Measurements from ENCODE around the gene NRG2. TPM values are rescaled to one million over a fixed set of nuclear protein-coding genes. Genes with fewer than 3 reads are reported as not detected.
A peak's percentile ranks its signal among the peaks of the same experiment; 100 is the strongest.

The NRG2 gene
- total and polyA plus RNA-seq, 4 donors, result 0.81 to 1.3 (median 1.2) TPM; not detected in 1

DNA sequence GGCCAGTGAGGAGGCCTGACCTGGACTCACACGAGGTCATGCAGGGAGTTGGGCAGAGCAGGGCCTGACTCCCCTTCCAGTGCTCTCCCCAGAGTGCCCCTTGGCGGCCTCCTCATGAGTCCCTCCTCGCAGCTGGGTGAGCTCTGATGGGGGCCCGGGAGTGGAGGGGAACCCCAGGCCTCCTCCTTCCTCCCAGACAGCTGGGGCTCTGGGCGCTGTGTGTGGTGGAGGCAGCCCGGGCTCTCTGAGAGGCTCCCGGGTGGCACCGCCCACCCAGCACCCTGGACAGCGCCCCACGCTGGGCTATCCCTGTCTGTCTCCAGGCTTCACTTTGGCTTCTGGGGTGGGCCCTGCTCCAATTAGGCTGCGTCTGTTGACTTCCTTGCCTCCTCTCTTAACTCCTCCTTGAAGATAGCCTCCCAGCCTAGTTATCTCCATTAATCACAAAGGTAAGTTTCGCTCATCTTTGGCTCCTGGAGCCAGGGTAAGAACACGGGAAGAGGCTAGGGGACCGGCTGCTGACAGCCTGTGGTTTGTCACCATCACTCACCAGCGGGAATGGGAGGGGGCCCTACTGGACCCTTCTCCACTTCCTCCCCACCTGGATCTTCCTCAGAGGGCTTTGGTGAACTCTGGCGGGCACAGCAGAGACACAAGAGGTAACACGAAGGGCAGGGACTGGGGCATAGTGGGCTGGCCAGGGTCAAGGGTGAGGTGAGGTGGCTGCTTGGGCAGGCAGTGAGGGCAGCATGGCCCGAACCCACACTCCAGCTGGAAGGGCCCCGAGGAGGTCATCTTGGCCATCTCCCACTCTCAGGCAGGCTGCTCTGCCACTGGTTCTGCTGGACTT lies 234.4 kb downstream of the NRG2 start:
- Histone ChIP-seq H3K4me1 (ENCODE audit: control insufficient read depth in 1 of 2, insufficient read depth in 2 of 2, low read length in 2 of 2) (no peaks in the 10 kb centered on the region), H3K36me3 (ENCODE audit: control insufficient read depth in 1 of 2, insufficient read depth in 2 of 2, low read length in 1 of 2) (no peaks in the 10 kb centered on the region), H3K9me3 (ENCODE audit: control insufficient read depth, low read length) (no peaks in the 10 kb centered on the region), H3K4me3 (ENCODE audit: low read length in 2 of 2) (no peak overlapping the region), H3K27me3 (ENCODE audit: control insufficient read depth in 1 of 2, insufficient read depth in 2 of 2, low read length in 1 of 2) (no peaks in the 10 kb centered on the region), H3K27ac (ENCODE audit: low read depth in 1 of 2, low read length in 2 of 2) (no peak overlapping the region)
- ATAC-seq (ENCODE audit: low FRiP score) (no peak), DNase-seq (peak; percentile 48 to 78)
- intact Hi-C loops (cut with DNase I), result no loop called here
- WGBS, 2 donors, result 42 to 46% methylated on average over 18 to 19 of the region's 19 CpGs

DNA sequence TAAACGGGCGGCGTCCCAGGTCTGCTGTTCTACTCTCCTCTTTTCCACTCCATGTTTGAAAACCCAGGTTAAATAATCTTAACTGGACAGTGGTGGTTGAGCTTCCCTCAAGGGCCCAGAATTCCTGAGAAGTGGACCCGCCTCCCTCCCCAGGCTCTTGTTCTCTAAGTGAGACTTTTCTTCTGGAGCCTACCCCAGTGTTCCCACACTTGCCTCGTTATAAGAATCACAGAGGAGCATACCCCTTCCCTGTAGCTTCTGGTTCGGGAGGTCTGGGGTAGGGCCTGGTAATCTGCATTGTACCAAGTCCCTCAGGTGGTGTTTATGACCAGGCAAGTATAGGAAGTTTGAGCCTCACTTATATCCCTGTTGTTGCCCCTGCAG lies 235.5 kb downstream of the NRG2 start:
- Histone ChIP-seq H3K27ac (ENCODE audit: low read depth in 1 of 2, low read length in 2 of 2) (no peak overlapping the region), H3K4me1 (ENCODE audit: control insufficient read depth in 1 of 2, insufficient read depth in 2 of 2, low read length in 2 of 2) (no peaks in the 10 kb centered on the region), H3K27me3 (ENCODE audit: control insufficient read depth in 1 of 2, insufficient read depth in 2 of 2, low read length in 1 of 2) (no peaks in the 10 kb centered on the region), H3K9me3 (ENCODE audit: control insufficient read depth, low read length) (no peaks in the 10 kb centered on the region), H3K4me3 (ENCODE audit: low read length in 2 of 2) (no peak overlapping the region), H3K36me3 (ENCODE audit: control insufficient read depth in 1 of 2, insufficient read depth in 2 of 2, low read length in 1 of 2) (no peaks in the 10 kb centered on the region)
- intact Hi-C loops (cut with DNase I), result no loop called here
- ATAC-seq (ENCODE audit: low FRiP score), result no peak
- 90 to 91% methylated on average over 6 of the region's 6 CpGs for WGBS, 2 donors
- peak; percentile 2 to 35 for DNase-seq

DNA sequence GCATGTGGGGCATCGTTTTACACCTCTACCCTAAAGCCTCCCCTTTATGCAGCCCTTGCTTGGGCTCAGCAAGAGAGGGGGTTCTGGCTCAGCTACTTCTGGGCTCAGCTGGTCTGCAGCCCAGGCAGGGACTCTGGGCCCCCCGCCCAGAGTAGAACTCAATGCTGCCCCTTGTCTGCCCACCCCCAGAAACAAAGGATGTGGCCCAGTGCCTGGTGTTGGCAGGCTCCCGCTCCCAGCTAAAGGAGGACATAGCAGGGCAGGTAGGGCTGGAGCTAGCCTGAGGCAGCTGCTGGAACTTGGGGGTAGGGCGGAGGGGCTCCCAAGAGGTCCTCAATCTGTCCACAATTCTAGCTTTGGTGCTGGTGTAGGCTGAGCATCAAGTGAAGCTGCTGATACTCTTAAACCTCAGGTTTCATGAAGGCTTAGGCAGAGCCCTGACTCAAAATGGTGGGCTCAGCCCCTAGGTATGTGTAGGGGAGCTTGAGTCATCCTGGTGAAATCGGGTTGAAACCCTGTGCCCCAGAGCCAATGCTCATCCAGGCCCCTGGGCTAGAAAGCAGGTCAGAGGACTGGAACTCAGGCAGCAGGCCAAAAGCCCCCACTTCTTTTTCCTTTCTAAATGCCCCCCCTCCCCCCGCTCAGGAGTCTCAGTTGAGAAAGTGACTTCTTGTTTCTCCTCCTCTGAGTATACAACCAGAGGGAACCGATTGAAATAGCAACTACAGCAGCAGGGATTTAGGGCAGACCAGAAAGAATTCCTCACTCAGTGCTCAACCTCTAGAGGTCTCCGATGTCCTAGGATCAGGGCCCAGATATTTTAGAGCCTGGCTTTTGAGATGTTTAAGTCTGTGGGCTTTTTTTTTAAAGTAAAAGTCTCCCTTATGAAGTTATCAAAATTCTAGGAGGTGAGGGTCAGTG lies 236.1 kb downstream of the NRG2 start:
- H3K4me1 ChIP-seq (ENCODE audit: control insufficient read depth in 1 of 2, insufficient read depth in 2 of 2, low read length in 2 of 2), result no peaks in the 10 kb centered on the region
- ATAC-seq (ENCODE audit: low FRiP score), result no peak
- 68 to 70% methylated on average over 8 of the region's 8 CpGs for WGBS, 2 donors
- no peak overlapping the region for H3K4me3 ChIP-seq (ENCODE audit: low read length in 2 of 2)
- DNase-seq, result peak; percentile 19 to 33
- H3K9me3 ChIP-seq (ENCODE audit: control insufficient read depth, low read length), result no peaks in the 10 kb centered on the region
- H3K27me3 ChIP-seq (ENCODE audit: control insufficient read depth in 1 of 2, insufficient read depth in 2 of 2, low read length in 1 of 2), result no peaks in the 10 kb centered on the region
- H3K36me3 ChIP-seq (ENCODE audit: control insufficient read depth in 1 of 2, insufficient read depth in 2 of 2, low read length in 1 of 2), result no peaks in the 10 kb centered on the region
- intact Hi-C loops (cut with DNase I), result no loop called here
- no peak overlapping the region for H3K27ac ChIP-seq (ENCODE audit: low read depth in 1 of 2, low read length in 2 of 2)

DNA sequence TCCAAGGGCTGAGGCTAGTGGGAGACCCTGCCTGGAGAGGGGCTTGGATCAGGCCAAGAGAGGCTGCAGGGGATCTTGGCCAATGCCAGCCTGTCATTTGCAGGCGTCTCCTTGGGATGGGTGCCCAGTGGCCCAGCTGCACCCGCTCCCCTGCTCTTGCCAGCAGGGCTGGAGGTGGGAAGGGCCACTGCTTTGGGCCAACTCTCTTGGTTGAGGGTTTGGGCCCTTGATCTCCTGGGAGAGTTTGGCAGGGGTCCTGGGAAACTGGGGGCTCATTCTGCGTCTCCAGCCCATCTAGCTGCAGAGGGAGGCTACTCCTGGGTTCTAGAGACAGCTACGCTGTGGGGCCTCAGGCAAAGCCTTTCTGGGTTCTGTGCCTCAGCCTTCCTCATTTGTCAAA lies 237.0 kb downstream of the NRG2 start:
- 82 to 86% methylated on average over 4 of the region's 4 CpGs for WGBS, 2 donors
- ATAC-seq (ENCODE audit: low FRiP score), result no peak
- H3K9me3 ChIP-seq (ENCODE audit: control insufficient read depth, low read length), result no peaks in the 10 kb centered on the region
- H3K4me1 ChIP-seq (ENCODE audit: control insufficient read depth in 1 of 2, insufficient read depth in 2 of 2, low read length in 2 of 2), result no peaks in the 10 kb centered on the region
- no peak overlapping the region for H3K27ac ChIP-seq (ENCODE audit: low read depth in 1 of 2, low read length in 2 of 2)
- DNase-seq, result peak; percentile 5 to 36
- no peak overlapping the region for H3K4me3 ChIP-seq (ENCODE audit: low read length in 2 of 2)
- H3K27me3 ChIP-seq (ENCODE audit: control insufficient read depth in 1 of 2, insufficient read depth in 2 of 2, low read length in 1 of 2), result no peaks in the 10 kb centered on the region
- intact Hi-C loops (cut with DNase I), result no loop called here
- H3K36me3 ChIP-seq (ENCODE audit: control insufficient read depth in 1 of 2, insufficient read depth in 2 of 2, low read length in 1 of 2), result no peaks in the 10 kb centered on the region

DNA sequence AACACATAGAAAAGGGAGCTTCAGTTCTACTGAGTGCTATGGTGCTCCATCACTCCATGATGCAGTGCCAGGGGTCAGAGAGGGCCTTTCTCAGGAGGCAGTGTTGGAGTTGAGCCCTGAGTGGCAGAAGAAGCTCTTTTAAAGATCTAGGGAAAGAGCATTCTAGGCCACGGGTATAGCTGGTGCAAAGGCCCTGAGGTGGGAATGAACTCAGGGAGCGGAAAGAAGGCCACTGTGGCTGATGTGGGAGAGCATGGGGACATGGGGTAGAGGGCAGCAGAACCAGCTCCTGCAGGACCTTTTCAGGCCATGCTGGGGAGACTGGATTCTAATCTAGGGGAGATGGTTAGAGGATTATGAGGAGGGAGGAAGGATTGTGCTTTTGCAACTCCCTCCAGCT lies 237.6 kb downstream of the NRG2 start:
- no peaks in the 10 kb centered on the region for H3K36me3 ChIP-seq (ENCODE audit: control insufficient read depth in 1 of 2, insufficient read depth in 2 of 2, low read length in 1 of 2)
- no peak overlapping the region for H3K4me3 ChIP-seq (ENCODE audit: low read length in 2 of 2)
- H3K27me3 ChIP-seq (ENCODE audit: control insufficient read depth in 1 of 2, insufficient read depth in 2 of 2, low read length in 1 of 2), result no peaks in the 10 kb centered on the region
- no peaks in the 10 kb centered on the region for H3K4me1 ChIP-seq (ENCODE audit: control insufficient read depth in 1 of 2, insufficient read depth in 2 of 2, low read length in 2 of 2)
- H3K27ac ChIP-seq (ENCODE audit: low read depth in 1 of 2, low read length in 2 of 2), result no peak overlapping the region
- ATAC-seq (ENCODE audit: low FRiP score), result no peak
- intact Hi-C loops (cut with DNase I), result no loop called here
- no peak for DNase-seq
- no peaks in the 10 kb centered on the region for H3K9me3 ChIP-seq (ENCODE audit: control insufficient read depth, low read length)
- 94 to 96% methylated on average over 2 of the region's 2 CpGs for WGBS, 2 donors

DNA sequence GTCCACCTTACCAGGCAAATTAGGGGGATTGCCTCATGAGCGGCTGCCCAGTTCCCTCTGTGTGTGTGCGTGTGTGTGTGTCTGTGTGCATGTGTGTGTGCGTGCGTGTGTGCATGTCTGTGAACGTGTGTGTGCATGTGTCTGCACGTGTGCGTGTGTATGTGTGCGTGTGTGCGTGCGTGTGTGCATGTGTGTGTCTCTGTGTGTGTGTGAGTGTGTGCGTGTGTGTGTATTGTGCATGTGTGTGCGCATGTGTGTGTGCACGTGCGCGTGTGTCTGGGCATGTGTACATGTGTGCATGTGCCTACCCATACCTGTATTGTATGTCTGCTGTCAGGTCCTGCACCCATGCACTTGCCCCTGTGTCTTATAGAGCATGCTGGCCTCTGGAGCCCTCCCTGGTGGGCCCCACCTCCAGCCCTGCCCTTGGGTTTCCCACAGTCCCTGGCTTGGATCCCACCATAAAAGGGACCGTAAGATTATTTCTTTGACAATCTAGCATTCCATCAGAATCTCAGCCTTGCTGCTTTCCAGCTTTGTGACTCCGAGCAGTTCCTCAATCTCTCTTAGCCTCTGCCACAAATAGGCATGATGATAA lies 238.2 kb downstream of the NRG2 start:
- ATAC-seq (ENCODE audit: low FRiP score) (no peak), DNase-seq (no peak)
- WGBS, 2 donors, result 89 to 91% methylated on average over 17 of the region's 17 CpGs
- intact Hi-C loops (cut with DNase I), result no loop called here
- H3K27me3 ChIP-seq (ENCODE audit: control insufficient read depth in 1 of 2, insufficient read depth in 2 of 2, low read length in 1 of 2), result no peaks in the 10 kb centered on the region
- no peaks in the 10 kb centered on the region for H3K4me1 ChIP-seq (ENCODE audit: control insufficient read depth in 1 of 2, insufficient read depth in 2 of 2, low read length in 2 of 2)
- no peak overlapping the region for H3K4me3 ChIP-seq (ENCODE audit: low read length in 2 of 2)
- no peaks in the 10 kb centered on the region for H3K9me3 ChIP-seq (ENCODE audit: control insufficient read depth, low read length)
- no peaks in the 10 kb centered on the region for H3K36me3 ChIP-seq (ENCODE audit: control insufficient read depth in 1 of 2, insufficient read depth in 2 of 2, low read length in 1 of 2)
- H3K27ac ChIP-seq (ENCODE audit: low read depth in 1 of 2, low read length in 2 of 2), result no peak overlapping the region

DNA sequence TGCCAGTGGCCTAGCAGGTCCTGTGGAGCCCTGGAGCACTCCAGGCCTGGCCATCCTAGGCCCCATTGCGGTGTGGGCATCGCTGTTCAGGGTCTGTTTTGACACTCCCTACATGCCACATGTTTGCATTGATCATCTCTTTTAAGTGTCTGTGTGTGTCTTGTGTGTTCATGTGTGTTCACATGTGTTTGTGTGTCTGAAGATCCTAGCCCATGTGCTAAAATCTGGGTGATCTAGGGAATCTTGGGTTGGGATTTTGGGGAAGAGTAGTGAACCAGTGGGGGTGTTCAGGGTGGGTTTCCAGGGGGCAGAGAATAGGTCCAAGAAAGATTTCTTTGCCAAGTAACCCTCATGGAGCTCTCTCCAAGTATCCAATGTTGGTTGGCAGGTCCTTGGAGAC lies 239.1 kb downstream of the NRG2 start:
- WGBS, 2 donors, result 95 to 96% methylated on average over 2 of the region's 2 CpGs
- no peak for ATAC-seq (ENCODE audit: low FRiP score)
- no peaks in the 10 kb centered on the region for H3K36me3 ChIP-seq (ENCODE audit: control insufficient read depth in 1 of 2, insufficient read depth in 2 of 2, low read length in 1 of 2)

GRCh38 chr5:139799359-139799758 lies 243.7 kb downstream of the NRG2 start:
- no peak for ATAC-seq (ENCODE audit: low FRiP score)
- H3K9me3 ChIP-seq (ENCODE audit: control insufficient read depth, low read length), result no peaks in the 10 kb centered on the region
- no peak for DNase-seq
- H3K27me3 ChIP-seq (ENCODE audit: control insufficient read depth in 1 of 2, insufficient read depth in 2 of 2, low read length in 1 of 2), result no peaks in the 10 kb centered on the region
- H3K27ac ChIP-seq (ENCODE audit: low read depth in 1 of 2, low read length in 2 of 2), result no peak overlapping the region
- intact Hi-C loops (cut with DNase I), result no loop called here
- no peaks in the 10 kb centered on the region for H3K36me3 ChIP-seq (ENCODE audit: control insufficient read depth in 1 of 2, insufficient read depth in 2 of 2, low read length in 1 of 2)
- no peaks in the 10 kb centered on the region for H3K4me1 ChIP-seq (ENCODE audit: control insufficient read depth in 1 of 2, insufficient read depth in 2 of 2, low read length in 2 of 2)
- no peak overlapping the region for H3K4me3 ChIP-seq (ENCODE audit: low read length in 2 of 2)

More for the DNA sequence above, 239.1 kb downstream of the NRG2 start:
- Histone ChIP-seq H3K9me3 (ENCODE audit: control insufficient read depth, low read length) (no peaks in the 10 kb centered on the region), H3K27me3 (ENCODE audit: control insufficient read depth in 1 of 2, insufficient read depth in 2 of 2, low read length in 1 of 2) (no peaks in the 10 kb centered on the region), H3K27ac (ENCODE audit: low read depth in 1 of 2, low read length in 2 of 2) (no peak overlapping the region), H3K4me1 (ENCODE audit: control insufficient read depth in 1 of 2, insufficient read depth in 2 of 2, low read length in 2 of 2) (no peaks in the 10 kb centered on the region), H3K4me3 (ENCODE audit: low read length in 2 of 2) (no peak overlapping the region)
- intact Hi-C loops (cut with DNase I), result no loop called here
- DNase-seq, result no peak
